ENCODE results near the gene ANKRD17.

Gene ANKRD17

GRCh38 chr4:73087871-73088270, 170.7 kb downstream of the ANKRD17 start:
- H4K8ac ChIP-seq (ENCODE audit: low read depth, low read length), result no peak overlapping the region
- H3K79me1 ChIP-seq (ENCODE audit: low read length), result no peaks in the 10 kb centered on the region
- H3K79me2 ChIP-seq (ENCODE audit: control insufficient read depth, insufficient read depth, low read length), result no peaks in the 10 kb centered on the region
- H3K27me3 ChIP-seq (ENCODE audit: insufficient read depth, low read length, poor library complexity), result no peaks in the 10 kb centered on the region
- no peak overlapping the region for H3K4ac ChIP-seq (ENCODE audit: low read depth, low read length)
- no peak overlapping the region for H4K5ac ChIP-seq (ENCODE audit: low read length)
- no peak overlapping the region for H3K27ac ChIP-seq (ENCODE audit: low read depth, low read length)
- DNase-seq, result no peak
- H3K36me3 ChIP-seq (ENCODE audit: control insufficient read depth, insufficient read depth, low read length), result peaks cover 14% of the 10 kb centered on the region
- H3K18ac ChIP-seq (ENCODE audit: low read length), result no peak overlapping the region
- H3K4me1 ChIP-seq (ENCODE audit: control insufficient read depth, low read depth, low read length), result no peaks in the 10 kb centered on the region
- no peak overlapping the region for H3K4me2 ChIP-seq (ENCODE audit: low read length)
- no peak overlapping the region for H3K9ac ChIP-seq (ENCODE audit: low read length)
- H3K56ac ChIP-seq (ENCODE audit: low read length), result no peak overlapping the region
- no peak overlapping the region for H2BK5ac ChIP-seq (ENCODE audit: low read length)
- H2BK120ac ChIP-seq (ENCODE audit: low read depth, low read length), result no peak overlapping the region
- H3K4me3 ChIP-seq (ENCODE audit: low read length), result no peak overlapping the region
- H2AK5ac ChIP-seq (ENCODE audit: low read length), result no peak overlapping the region
- no peak overlapping the region for H3K23ac ChIP-seq (ENCODE audit: low read length)
- no peak overlapping the region for H2BK15ac ChIP-seq (replicated peaks; ENCODE audit: low read depth)

- H3K18ac ChIP-seq (ENCODE audit: low read length), result no peak overlapping the region
- no peak overlapping the region for H2AK5ac ChIP-seq (ENCODE audit: low read length)
- no peaks in the 10 kb centered on the region for H3K27me3 ChIP-seq (ENCODE audit: insufficient read depth, low read length, poor library complexity)
- H3K4me2 ChIP-seq (ENCODE audit: low read length), result no peak overlapping the region
- no peaks in the 10 kb centered on the region for H3K79me1 ChIP-seq (ENCODE audit: low read length)
- H2BK15ac ChIP-seq (replicated peaks; ENCODE audit: low read depth), result no peak overlapping the region
- no peak overlapping the region for H2BK5ac ChIP-seq (ENCODE audit: low read length)
- peaks cover 8% of the 10 kb centered on the region for H3K36me3 ChIP-seq (ENCODE audit: control insufficient read depth, insufficient read depth, low read length)
- no peak overlapping the region for H4K5ac ChIP-seq (ENCODE audit: low read length)
- H3K4ac ChIP-seq (ENCODE audit: low read depth, low read length), result no peak overlapping the region
- WGBS (ENCODE audit: extremely low coverage, insufficient coverage, low lambda C conversion rate), result 100% methylated on average over 1 of the region's 6 CpGs
- H3K9ac ChIP-seq (ENCODE audit: low read length), result no peak overlapping the region
- no peak overlapping the region for H3K56ac ChIP-seq (ENCODE audit: low read length)
- H3K4me3 ChIP-seq (ENCODE audit: low read length), result no peak overlapping the region
- H3K27ac ChIP-seq (ENCODE audit: low read depth, low read length), result no peak overlapping the region
- H3K79me2 ChIP-seq (ENCODE audit: control insufficient read depth, insufficient read depth, low read length), result no peaks in the 10 kb centered on the region
- DNase-seq, result no peak
- no peak overlapping the region for H3K23ac ChIP-seq (ENCODE audit: low read length)
- H3K4me1 ChIP-seq (ENCODE audit: control insufficient read depth, low read depth, low read length), result no peaks in the 10 kb centered on the region
- H2BK120ac ChIP-seq (ENCODE audit: low read depth, low read length), result no peak overlapping the region
- H4K8ac ChIP-seq (ENCODE audit: low read depth, low read length), result no peak overlapping the region
Observed at GRCh38 chr4:73086095-73086868, 172.3 kb downstream of the ANKRD17 start.

GRCh38 chr4:73080789-73081188, 177.8 kb downstream of the ANKRD17 start:
- no peak overlapping the region for H3K4me2 ChIP-seq (ENCODE audit: low read length)
- peaks cover 2% of the 10 kb centered on the region for H3K79me1 ChIP-seq (ENCODE audit: low read length)
- no peak overlapping the region for H4K8ac ChIP-seq (ENCODE audit: low read depth, low read length)
- no peaks in the 10 kb centered on the region for H3K79me2 ChIP-seq (ENCODE audit: control insufficient read depth, insufficient read depth, low read length)
- H4K5ac ChIP-seq (ENCODE audit: low read length), result no peak overlapping the region
- no peaks in the 10 kb centered on the region for H3K27me3 ChIP-seq (ENCODE audit: insufficient read depth, low read length, poor library complexity)
- H3K4me3 ChIP-seq (ENCODE audit: low read length), result no peak overlapping the region
- H3K23ac ChIP-seq (ENCODE audit: low read length), result no peak overlapping the region
- no peak overlapping the region for H2BK5ac ChIP-seq (ENCODE audit: low read length)
- no peak overlapping the region for H3K56ac ChIP-seq (ENCODE audit: low read length)
- H3K9ac ChIP-seq (ENCODE audit: low read length), result no peak overlapping the region
- H3K18ac ChIP-seq (ENCODE audit: low read length), result no peak overlapping the region
- H3K4me1 ChIP-seq (ENCODE audit: control insufficient read depth, low read depth, low read length), result no peaks in the 10 kb centered on the region
- DNase-seq, result no peak
- H3K36me3 ChIP-seq (ENCODE audit: control insufficient read depth, insufficient read depth, low read length), result peaks cover 7% of the 10 kb centered on the region
- no peak overlapping the region for H3K27ac ChIP-seq (ENCODE audit: low read depth, low read length)
- H2BK15ac ChIP-seq (replicated peaks; ENCODE audit: low read depth), result no peak overlapping the region
- no CpG with 5 or more reads among the region's 3 CpGs for WGBS (ENCODE audit: extremely low coverage, insufficient coverage, low lambda C conversion rate)
- no peak overlapping the region for H2AK5ac ChIP-seq (ENCODE audit: low read length)
- H3K4ac ChIP-seq (ENCODE audit: low read depth, low read length), result no peak overlapping the region
- no peak overlapping the region for H2BK120ac ChIP-seq (ENCODE audit: low read depth, low read length)

GRCh38 chr4:73075832-73076231, 182.8 kb downstream of the ANKRD17 start:
- Histone ChIP-seq H3K23ac (ENCODE audit: low read length) (no peak overlapping the region), H2BK15ac (replicated peaks; ENCODE audit: low read depth) (no peak overlapping the region), H3K79me1 (ENCODE audit: low read length) (peaks cover 2% of the 10 kb centered on the region), H4K8ac (ENCODE audit: low read depth, low read length) (no peak overlapping the region), H3K4me2 (ENCODE audit: low read length) (no peak overlapping the region), H3K4ac (ENCODE audit: low read depth, low read length) (no peak overlapping the region), H3K27me3 (ENCODE audit: insufficient read depth, low read length, poor library complexity) (no peaks in the 10 kb centered on the region), H3K56ac (ENCODE audit: low read length) (no peak overlapping the region), H3K18ac (ENCODE audit: low read length) (no peak overlapping the region), H4K5ac (ENCODE audit: low read length) (no peak overlapping the region), H3K36me3 (ENCODE audit: control insufficient read depth, insufficient read depth, low read length) (peaks cover 7% of the 10 kb centered on the region), H3K79me2 (ENCODE audit: control insufficient read depth, insufficient read depth, low read length) (no peaks in the 10 kb centered on the region), H2BK120ac (ENCODE audit: low read depth, low read length) (no peak overlapping the region), H2AK5ac (ENCODE audit: low read length) (no peak overlapping the region), H3K4me3 (ENCODE audit: low read length) (no peak overlapping the region), H3K9ac (ENCODE audit: low read length) (no peak overlapping the region), H3K27ac (ENCODE audit: low read depth, low read length) (no peak overlapping the region), H3K4me1 (ENCODE audit: control insufficient read depth, low read depth, low read length) (no peaks in the 10 kb centered on the region), H2BK5ac (ENCODE audit: low read length) (no peak overlapping the region)
- no CpG with 5 or more reads among the region's 3 CpGs for WGBS (ENCODE audit: extremely low coverage, insufficient coverage, low lambda C conversion rate)
- no peak for DNase-seq

GRCh38 chr4:73070074-73070390, 188.6 kb downstream of the ANKRD17 start:
- Histone ChIP-seq H2AK5ac (ENCODE audit: low read length) (peak overlapping the region; percentile 13), H3K23ac (ENCODE audit: low read length) (no peak overlapping the region), H3K56ac (ENCODE audit: low read length) (peak overlapping the region; percentile 92), H4K8ac (ENCODE audit: low read depth, low read length) (no peak overlapping the region), H3K79me1 (ENCODE audit: low read length) (no peaks in the 10 kb centered on the region), H2BK5ac (ENCODE audit: low read length) (no peak overlapping the region), H3K4ac (ENCODE audit: low read depth, low read length) (no peak overlapping the region), H3K36me3 (ENCODE audit: control insufficient read depth, insufficient read depth, low read length) (no peaks in the 10 kb centered on the region), H2BK120ac (ENCODE audit: low read depth, low read length) (no peak overlapping the region), H3K27ac (ENCODE audit: low read depth, low read length) (no peak overlapping the region), H3K18ac (ENCODE audit: low read length) (no peak overlapping the region), H3K9ac (ENCODE audit: low read length) (peak overlapping the region; percentile 85), H3K79me2 (ENCODE audit: control insufficient read depth, insufficient read depth, low read length) (no peaks in the 10 kb centered on the region), H4K5ac (ENCODE audit: low read length) (peak overlapping the region; percentile 17), H3K27me3 (ENCODE audit: insufficient read depth, low read length, poor library complexity) (no peaks in the 10 kb centered on the region), H2BK15ac (replicated peaks; ENCODE audit: low read depth) (no peak overlapping the region), H3K4me2 (ENCODE audit: low read length) (peak overlapping the region; percentile 49), H3K4me3 (ENCODE audit: low read length) (peak overlapping the region; percentile 56), H3K4me1 (ENCODE audit: control insufficient read depth, low read depth, low read length) (no peaks in the 10 kb centered on the region)
- DNase-seq, result no peak
- no CpG with 5 or more reads among the region's 9 CpGs for WGBS (ENCODE audit: extremely low coverage, insufficient coverage, low lambda C conversion rate)

Data from mesendoderm (in vitro differentiated cells).